GM12892 (cell line): ENCODE data around the gene FBP1.

Source experiments
- DNase-seq: peaks from one replicate; pipeline ENCODE4 v3.0.0; 2011; ENCODE audit not compliant: insufficient read length
- FAIRE-seq: peaks from 2 replicates; lab custom pipeline; 2011; peaks lifted over from hg19 to GRCh38; lab: Jason Lieb, UNC
- POLR2A ChIP-seq: IDR thresholded peaks from 2 replicates; pipeline ENCODE4 v1.6.1; 2011; ENCODE audit warnings: low read depth, low read length, control low read depth
- POLR2AphosphoS5 ChIP-seq: IDR thresholded peaks from 2 replicates; pipeline ENCODE4 v1.6.1; 2011; ENCODE audit warnings: low read depth, low read length, control low read depth
- TAF1 ChIP-seq: IDR thresholded peaks from 2 replicates; pipeline ENCODE4 v1.6.1; 2011; ENCODE audit warnings: low read depth, mild to moderate bottlenecking, control low read depth, low read length, borderline replicate concordance

FBP1 gene

GRCh38 chr9:94668928-94669729, 29.8 kb upstream of the FBP1 start:
- TF ChIP-seq POLR2A (no peak), POLR2AphosphoS5 (no peak), TAF1 (no peak)
- DNase-seq (peak; percentile 38), FAIRE-seq (peak; percentile 92)

- TF ChIP-seq TAF1 = no peak
- no peak for TF ChIP-seq POLR2AphosphoS5
- TF ChIP-seq POLR2A = no peak
- FAIRE-seq (no peak), DNase-seq (no peak)
Observed at GRCh38 chr9:94668418-94668927, 29.2 kb upstream of the FBP1 start.

- FAIRE-seq (no peak), DNase-seq (no peak)
Observed at GRCh38 chr9:94666364-94667099, 27.2 kb upstream of the FBP1 start.

GRCh38 chr9:94665613-94666012, 26.3 kb upstream of the FBP1 start:
- TF ChIP-seq POLR2A (no peak), POLR2AphosphoS5 (no peak), TAF1 (no peak)
- DNase-seq (no peak), FAIRE-seq (no peak)

More at GRCh38 chr9:94666364-94667099, 27.2 kb upstream of the FBP1 start:
- no peak for TF ChIP-seq TAF1
- no peak for TF ChIP-seq POLR2AphosphoS5
- no peak for TF ChIP-seq POLR2A

GRCh38 chr9:94664801-94665200, 25.5 kb upstream of the FBP1 start:
- no peak for FAIRE-seq
- no peak for DNase-seq
- TF ChIP-seq POLR2A = no peak
- TF ChIP-seq POLR2AphosphoS5 = no peak
- no peak for TF ChIP-seq TAF1

- no peak for DNase-seq
- no peak for FAIRE-seq
- TF ChIP-seq TAF1 (no peak), POLR2AphosphoS5 (no peak)
Observed at GRCh38 chr9:94663640-94664039, 24.3 kb upstream of the FBP1 start.

GRCh38 chr9:94663140-94663539, 23.8 kb upstream of the FBP1 start:
- TF ChIP-seq TAF1 (no peak), POLR2AphosphoS5 (no peak), POLR2A (no peak)
- FAIRE-seq (no peak), DNase-seq (no peak)

GRCh38 chr9:94657021-94657725, 17.9 kb upstream of the FBP1 start:
- DNase-seq = no peak
- no peak for FAIRE-seq
- no peak for TF ChIP-seq POLR2A
- no peak for TF ChIP-seq TAF1
- TF ChIP-seq POLR2AphosphoS5 = no peak

GRCh38 chr9:94656200-94656599, 16.9 kb upstream of the FBP1 start:
- DNase-seq (peak; percentile 27), FAIRE-seq (peak; percentile 93)
- TF ChIP-seq TAF1 (peak; percentile 60; the same call in 1 of the 2 replicates), POLR2A (peak; percentile 83), POLR2AphosphoS5 (peak; percentile 89)

- DNase-seq (no peak), FAIRE-seq (no peak)
- TF ChIP-seq TAF1 = no peak
- TF ChIP-seq POLR2A = no peak; the same call in 1 of the 2 replicates
- no peak for TF ChIP-seq POLR2AphosphoS5
Observed at GRCh38 chr9:94655739-94656138, 16.4 kb upstream of the FBP1 start.

GRCh38 chr9:94654165-94654894, 15.0 kb upstream of the FBP1 start:
- FAIRE-seq (no peak), DNase-seq (no peak)
- TF ChIP-seq POLR2A (no peak), TAF1 (no peak), POLR2AphosphoS5 (no peak)

- DNase-seq = no peak
- TF ChIP-seq POLR2AphosphoS5 (no peak), POLR2A (no peak), TAF1 (no peak)
- no peak for FAIRE-seq
Observed at GRCh38 chr9:94650949-94651348, 11.6 kb upstream of the FBP1 start.
